Panc1 (cell line): Measurements from ENCODE around the gene TSHZ2. TPM values are rescaled to one million over a fixed set of nuclear protein-coding genes. Genes with fewer than 3 reads are reported as not detected.

ENCODE experiments used
- ATAC-seq: fragments of 200-7000 bp; cut with Tn5 transposase; 2 replicates; pipeline ENCODE4 v1.9.1; 2020; ENCODE audit warnings: mild to moderate bottlenecking, moderate library complexity
- BruUV-seq: library from RNA; stranded (reverse); fragments of 400-500 nt; replicated peaks from 2 replicates; lab custom pipeline; 2021; lab: Mats Ljungman, UMichigan
- CTCF ChIA-PET: fragments of 300-600 bp; sonication (Branson Sonifier 250); formaldehyde crosslinking; loops from one replicate; lab custom pipeline; 2022; ENCODE audit warnings: antibody characterized with exemption; lab: Charles Lee
- POLR2A ChIA-PET: fragments of 300-600 bp; sonication (Branson Sonifier 250); formaldehyde crosslinking; loops from one replicate; lab custom pipeline; 2022; ENCODE audit warnings: antibody characterized with exemption; lab: Charles Lee
- DNase-seq: peaks from one replicate; pipeline ENCODE4 v3.0.0-alpha.2; 2010; ENCODE audit warnings: low read depth, low spot score
- H3K27ac ChIP-seq: 2 replicates; pipeline ENCODE4 v1.5.1; 2011; ENCODE audit warnings: mild to moderate bottlenecking, low read length, inconsistent platforms
- H3K27me3 ChIP-seq: fragments of 200-500 bp; sonication (Bioruptor generic); 2 replicates; pipeline ENCODE4 v1.6.0; 2014; ENCODE audit warnings: low read length, inconsistent platforms; ENCODE audit not compliant: control insufficient read depth, insufficient read depth
- H3K36me3 ChIP-seq: fragments of 200-500 bp; sonication (Bioruptor generic); 2 replicates; pipeline ENCODE4 v1.5.1; 2014; ENCODE audit warnings: inconsistent platforms, mild to moderate bottlenecking, low read length, moderate library complexity; ENCODE audit not compliant: control insufficient read depth, insufficient read depth
- H3K4me1 ChIP-seq: 2 replicates; pipeline ENCODE4 v1.5.1; 2011; ENCODE audit warnings: inconsistent platforms, mild to moderate bottlenecking, low read length, moderate library complexity; ENCODE audit not compliant: control insufficient read depth, insufficient read depth
- H3K4me3 ChIP-seq, 2 experiments: 2 replicates each; pipeline ENCODE4 v1.5.1; 2011 to 2012; ENCODE audit warnings: low read depth in 2 of 2, low read length in 2 of 2, mild to moderate bottlenecking in 2 of 2, inconsistent platforms in 1 of 2, moderate library complexity in 1 of 2
- H3K9me3 ChIP-seq: fragments of 200-500 bp; sonication (Bioruptor generic); 2 replicates; pipeline ENCODE4 v1.5.1; 2014; ENCODE audit warnings: low read depth, mild to moderate bottlenecking, inconsistent platforms, low read length, moderate library complexity; ENCODE audit not compliant: control insufficient read depth, insufficient read depth
- CTCF ChIP-seq: fragments of 450-650 bp; IDR thresholded peaks from 2 replicates; pipeline ENCODE4 v1.5.1; 2017; ENCODE audit warnings: mild to moderate bottlenecking
- POLR2AphosphoS5 ChIP-seq: IDR thresholded peaks from 2 replicates; pipeline ENCODE4 v1.6.1; 2012; ENCODE audit warnings: mild to moderate bottlenecking, low read depth, low read length, moderate library complexity
- SIN3A ChIP-seq: IDR thresholded peaks from 2 replicates; pipeline ENCODE4 v1.6.1; 2012; ENCODE audit warnings: low read depth, mild to moderate bottlenecking, low read length, moderate library complexity, borderline replicate concordance; ENCODE audit not compliant: insufficient read depth
- TCF7L2 ChIP-seq: IDR thresholded peaks from 2 replicates; pipeline ENCODE4 v1.6.1; 2011; ENCODE audit warnings: mild to moderate bottlenecking, low read depth, low read length, inconsistent platforms
- in situ Hi-C: cut with HindIII; loops from 2 replicates; pipeline ENCODE4 v1.10.0; 2016; ENCODE audit warnings: low sequenced_read_pairs, low pct_unique_long_range_greater_than_20kb
- intact Hi-C: fragments of 100-400 bp; cut with micrococcal nuclease; formaldehyde crosslinking; loops from one replicate; pipeline ENCODE4 v1.10.0; 2022; ENCODE audit not compliant: unreplicated experiment
- total RNA-seq: library from RNA; stranded (reverse); gene quantifications from one replicate; pipeline ENCODE4 v1.2.1, GENCODE V29; 2021; ENCODE audit not compliant: unreplicated experiment
- TF ChIP-seq, protein P1 (sequence below), 2 experiments: IDR thresholded peaks; 2 replicates each; pipeline ENCODE4 v1.6.1; 2011 to 2012; ENCODE audit warnings: low read depth in 2 of 2, control low read depth in 1 of 2, low read length in 1 of 2, mild to moderate bottlenecking in 1 of 2, moderate library complexity in 1 of 2; ENCODE audit not compliant: insufficient read depth in 1 of 2

Gene TSHZ2
- total RNA-seq, 1 experiment from 2014 or later, result 0.36 TPM

GRCh38 chr20:53279735-53280134, 307.6 kb downstream of the TSHZ2 start:
- Histone ChIP-seq H3K27me3 (peaks cover 4% of the 10 kb centered on the region; the same call in 1 of the 2 replicates), H3K27ac (no peak overlapping the region), H3K4me1 (no peaks in the 10 kb centered on the region), H3K4me3 (no peak overlapping the region), H3K36me3 (no peaks in the 10 kb centered on the region), H3K9me3 (no peaks in the 10 kb centered on the region)
- in situ Hi-C loops (no loop called here), intact Hi-C loops (no loop called here)
- ATAC-seq, result no peak
- DNase-seq, result no peak
- no TSS peak for BruUV-seq
- ChIA-PET CTCF (no interaction called here), POLR2A (no interaction called here)
- no peak for TF ChIP-seq CTCF
- TF ChIP-seq TCF7L2, result no peak
- TF ChIP-seq, protein P1, sequence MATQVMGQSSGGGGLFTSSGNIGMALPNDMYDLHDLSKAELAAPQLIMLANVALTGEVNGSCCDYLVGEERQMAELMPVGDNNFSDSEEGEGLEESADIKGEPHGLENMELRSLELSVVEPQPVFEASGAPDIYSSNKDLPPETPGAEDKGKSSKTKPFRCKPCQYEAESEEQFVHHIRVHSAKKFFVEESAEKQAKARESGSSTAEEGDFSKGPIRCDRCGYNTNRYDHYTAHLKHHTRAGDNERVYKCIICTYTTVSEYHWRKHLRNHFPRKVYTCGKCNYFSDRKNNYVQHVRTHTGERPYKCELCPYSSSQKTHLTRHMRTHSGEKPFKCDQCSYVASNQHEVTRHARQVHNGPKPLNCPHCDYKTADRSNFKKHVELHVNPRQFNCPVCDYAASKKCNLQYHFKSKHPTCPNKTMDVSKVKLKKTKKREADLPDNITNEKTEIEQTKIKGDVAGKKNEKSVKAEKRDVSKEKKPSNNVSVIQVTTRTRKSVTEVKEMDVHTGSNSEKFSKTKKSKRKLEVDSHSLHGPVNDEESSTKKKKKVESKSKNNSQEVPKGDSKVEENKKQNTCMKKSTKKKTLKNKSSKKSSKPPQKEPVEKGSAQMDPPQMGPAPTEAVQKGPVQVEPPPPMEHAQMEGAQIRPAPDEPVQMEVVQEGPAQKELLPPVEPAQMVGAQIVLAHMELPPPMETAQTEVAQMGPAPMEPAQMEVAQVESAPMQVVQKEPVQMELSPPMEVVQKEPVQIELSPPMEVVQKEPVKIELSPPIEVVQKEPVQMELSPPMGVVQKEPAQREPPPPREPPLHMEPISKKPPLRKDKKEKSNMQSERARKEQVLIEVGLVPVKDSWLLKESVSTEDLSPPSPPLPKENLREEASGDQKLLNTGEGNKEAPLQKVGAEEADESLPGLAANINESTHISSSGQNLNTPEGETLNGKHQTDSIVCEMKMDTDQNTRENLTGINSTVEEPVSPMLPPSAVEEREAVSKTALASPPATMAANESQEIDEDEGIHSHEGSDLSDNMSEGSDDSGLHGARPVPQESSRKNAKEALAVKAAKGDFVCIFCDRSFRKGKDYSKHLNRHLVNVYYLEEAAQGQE (IDR thresholded peaks at IDR 0.05; ENCODE audit: insufficient read depth in 1 of 2, low read depth in 2 of 2, low read length in 1 of 2), result no peak
- TF ChIP-seq POLR2AphosphoS5, result no peak
- no peak for TF ChIP-seq SIN3A

DNA sequence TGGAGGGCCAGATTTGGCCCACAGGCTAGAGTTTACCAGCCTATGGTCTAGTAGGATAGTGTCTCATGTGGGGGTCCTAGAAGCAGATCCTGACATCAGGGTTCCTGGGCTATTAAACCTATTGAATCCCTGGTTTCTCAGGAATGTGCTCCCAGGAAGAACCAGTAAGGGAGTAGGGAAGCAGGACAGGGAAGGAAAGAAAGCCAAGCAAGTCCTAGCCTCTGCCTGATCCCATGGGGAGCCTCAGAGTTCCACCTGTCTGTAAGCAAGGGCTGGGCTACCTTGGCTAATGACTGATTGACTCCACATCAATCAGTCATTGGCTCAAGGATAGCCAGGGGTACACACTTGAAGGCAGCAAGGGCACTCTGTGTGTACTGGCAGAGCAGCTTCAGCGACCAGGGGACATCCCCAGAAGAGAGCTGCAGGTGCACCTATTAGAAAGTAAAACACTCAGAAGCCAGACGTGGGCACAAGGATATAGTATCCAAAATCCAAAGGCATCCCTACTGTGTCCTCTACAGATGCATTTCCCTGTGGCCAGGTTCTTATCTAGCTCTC, 309.5 kb downstream of the TSHZ2 start:
- CTCF ChIA-PET, result no interaction called here
- Histone ChIP-seq H3K4me3 (no peak overlapping the region), H3K27ac (no peak overlapping the region), H3K9me3 (no peaks in the 10 kb centered on the region), H3K36me3 (no peaks in the 10 kb centered on the region), H3K27me3 (peaks cover 4% of the 10 kb centered on the region; the same call in 1 of the 2 replicates), H3K4me1 (no peaks in the 10 kb centered on the region)
- intact Hi-C loops, result no loop called here
- POLR2A ChIA-PET, result no interaction called here
- ATAC-seq (no peak), DNase-seq (no peak)
- no TSS peak for BruUV-seq
- in situ Hi-C loops, result no loop called here
- no peak for TF ChIP-seq CTCF
- TF ChIP-seq, protein P1 (IDR thresholded peaks at IDR 0.05; ENCODE audit: insufficient read depth in 1 of 2, low read depth in 2 of 2, low read length in 1 of 2), result no peak
- no peak for TF ChIP-seq SIN3A
- no peak for TF ChIP-seq POLR2AphosphoS5
- no peak for TF ChIP-seq TCF7L2
